Fibroblast of skin of left biceps (primary cell): ENCODE results near the gene GALNT11.
"Not testable (repeated sequence)": the region's sequence is repeated elsewhere in the genome, so short reads cannot be mapped to it uniquely, and the experiment has no call there.

ENCODE experiments used
- DNase-seq, 2 experiments: peaks; one replicate each; pipeline ENCODE4 v3.0.0-alpha.2; 2013; ENCODE audit warnings: low read depth in 2 of 2

Gene GALNT11

DNA sequence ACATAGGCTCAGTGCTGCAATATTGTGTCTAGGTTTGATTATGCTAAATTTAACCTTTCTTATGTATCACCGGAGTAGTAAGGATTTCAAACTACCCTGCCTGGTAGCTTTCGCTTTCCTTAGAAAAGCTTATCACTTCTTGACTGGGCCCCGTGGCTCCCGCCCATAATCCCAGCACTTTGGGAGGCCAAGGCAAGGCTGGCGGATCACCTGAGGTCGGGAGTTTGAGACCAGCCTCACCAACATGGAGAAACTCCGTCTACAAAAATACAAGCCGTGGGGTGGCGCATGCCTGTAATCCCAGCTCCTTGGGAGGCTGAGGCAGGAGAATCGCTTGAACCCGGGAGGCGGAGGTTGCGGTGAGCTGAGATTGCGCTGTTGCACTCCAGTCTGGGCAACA lies 49.9 kb downstream of the GALNT11 start:
- DNase-seq = not testable (repeated sequence)

DNA sequence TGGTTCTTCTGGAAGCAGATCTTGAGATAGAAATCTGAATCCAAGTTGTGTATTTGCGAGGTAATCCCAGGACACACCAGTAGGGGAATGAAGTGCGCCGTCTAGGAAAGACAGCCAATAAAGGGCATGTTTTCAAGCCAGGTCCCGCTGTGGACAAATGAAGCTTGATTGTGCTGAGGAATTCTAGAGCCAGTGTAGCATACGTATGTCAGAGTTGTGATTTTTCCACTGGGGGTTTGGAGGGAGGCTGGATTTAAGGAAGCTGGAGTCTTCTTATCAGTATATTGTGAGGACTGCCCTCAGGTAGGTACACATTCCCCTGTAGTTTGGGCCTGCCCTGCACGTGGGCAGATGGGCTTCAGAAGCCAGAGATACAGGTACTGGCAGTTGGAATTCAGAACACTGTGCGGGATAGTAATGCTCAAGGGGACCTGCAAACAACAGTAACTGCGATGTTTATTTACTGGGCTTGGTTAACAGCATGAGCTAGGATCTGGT lies 50.9 kb downstream of the GALNT11 start:
- DNase-seq = no peak

DNA sequence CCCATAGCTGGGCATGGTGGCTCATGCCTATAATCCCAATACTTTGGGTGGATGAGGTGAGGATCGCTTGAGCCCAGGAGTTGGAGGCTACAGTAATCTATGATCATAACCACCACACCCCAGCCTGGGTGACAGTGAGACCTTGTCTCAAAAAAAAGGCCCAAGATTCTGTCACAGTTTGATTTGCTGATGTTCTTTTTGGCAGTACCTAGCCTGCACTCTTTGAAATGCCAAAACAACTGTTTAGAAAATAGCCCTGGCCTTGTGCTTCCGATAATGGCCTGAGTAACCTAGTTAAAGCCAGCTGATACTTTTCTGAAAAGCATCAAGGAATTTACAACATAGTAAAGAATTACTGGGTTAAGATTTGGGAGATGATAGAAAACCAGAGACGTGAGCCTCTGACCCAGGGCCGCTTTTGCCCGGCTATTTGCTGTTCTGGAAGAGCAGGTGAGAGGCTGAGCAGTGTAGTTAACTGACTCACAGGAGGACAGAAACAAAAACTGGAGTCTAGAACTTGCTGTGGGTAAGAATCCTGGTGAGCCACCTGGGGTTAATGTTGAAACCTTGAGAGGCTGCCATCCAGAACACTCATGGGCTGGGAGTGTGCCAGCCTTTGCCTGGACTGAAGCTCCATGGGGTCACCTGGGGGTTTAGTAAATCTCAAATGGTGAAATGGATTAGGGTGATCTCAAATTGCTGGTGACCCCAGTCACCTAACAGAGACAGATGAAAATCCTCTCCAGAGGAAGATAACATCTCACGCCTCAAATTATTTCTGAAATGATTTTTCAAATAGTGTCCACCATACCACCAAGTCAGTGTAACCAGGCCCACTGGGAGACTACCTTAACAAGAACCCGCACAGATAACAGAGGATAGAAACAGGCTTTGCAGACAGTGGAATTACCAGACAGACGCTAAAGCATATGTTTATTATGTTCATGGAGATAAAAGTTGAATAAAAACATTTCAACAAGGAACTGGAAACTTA lies 51.8 kb downstream of the GALNT11 start:
- DNase-seq = no peak

DNA sequence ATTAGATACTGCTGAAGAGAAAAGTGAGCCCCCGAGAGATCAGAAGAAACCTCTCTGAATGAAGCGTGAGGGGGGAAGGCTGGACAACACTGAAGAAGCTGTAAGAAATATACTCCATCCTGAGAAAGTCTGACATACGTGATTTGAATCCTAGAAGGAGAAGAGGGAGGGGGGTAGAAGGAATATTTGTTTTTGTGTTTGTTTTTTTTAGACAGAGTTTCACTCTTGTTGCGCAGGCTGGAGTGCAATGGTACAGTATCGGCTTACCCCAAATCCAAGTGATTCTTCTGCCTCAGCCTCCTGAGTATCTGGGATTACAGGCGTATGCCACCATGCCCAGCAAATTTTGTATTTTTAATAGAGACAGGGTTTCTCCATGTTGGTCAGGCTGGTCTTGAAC lies 52.6 kb downstream of the GALNT11 start:
- no peak for DNase-seq

DNA sequence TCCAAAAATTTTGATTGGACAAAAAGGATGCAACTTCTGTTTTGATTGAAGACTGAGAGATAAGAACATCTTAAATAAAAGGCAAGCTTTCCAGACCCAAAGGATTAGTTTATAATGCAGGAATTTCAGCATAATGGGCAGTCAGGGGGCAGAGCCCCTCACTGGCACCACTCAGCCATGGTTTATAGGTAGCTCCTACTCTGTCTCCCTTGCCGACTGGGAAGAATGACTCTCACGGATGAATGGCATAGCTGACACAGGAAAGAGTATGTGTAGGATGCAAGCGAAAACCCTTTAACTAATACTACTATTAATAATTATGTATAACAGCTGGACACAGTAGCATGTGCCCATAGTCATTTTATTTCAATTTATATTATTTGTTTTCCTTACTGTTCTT lies 53.3 kb downstream of the GALNT11 start:
- DNase-seq = no peak

DNA sequence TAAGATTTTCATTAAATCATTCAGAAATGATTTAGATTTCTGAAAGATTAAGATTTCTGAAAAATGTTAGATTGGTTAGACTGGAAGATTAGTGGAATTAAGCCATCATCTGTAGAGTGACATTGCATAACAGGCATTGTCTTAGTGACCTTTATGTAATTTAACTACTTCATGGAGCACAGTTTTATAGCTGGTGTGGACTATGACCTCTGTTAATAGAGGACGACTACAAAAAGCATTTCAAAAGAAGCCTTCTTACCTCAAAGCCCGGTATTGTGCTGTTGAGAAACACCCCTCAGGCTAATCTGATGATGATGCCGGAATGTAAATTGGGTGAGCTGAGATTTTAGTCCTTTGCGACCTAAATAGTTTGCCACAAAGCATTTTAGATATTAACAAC lies 55.6 kb downstream of the GALNT11 start:
- DNase-seq = no peak

DNA sequence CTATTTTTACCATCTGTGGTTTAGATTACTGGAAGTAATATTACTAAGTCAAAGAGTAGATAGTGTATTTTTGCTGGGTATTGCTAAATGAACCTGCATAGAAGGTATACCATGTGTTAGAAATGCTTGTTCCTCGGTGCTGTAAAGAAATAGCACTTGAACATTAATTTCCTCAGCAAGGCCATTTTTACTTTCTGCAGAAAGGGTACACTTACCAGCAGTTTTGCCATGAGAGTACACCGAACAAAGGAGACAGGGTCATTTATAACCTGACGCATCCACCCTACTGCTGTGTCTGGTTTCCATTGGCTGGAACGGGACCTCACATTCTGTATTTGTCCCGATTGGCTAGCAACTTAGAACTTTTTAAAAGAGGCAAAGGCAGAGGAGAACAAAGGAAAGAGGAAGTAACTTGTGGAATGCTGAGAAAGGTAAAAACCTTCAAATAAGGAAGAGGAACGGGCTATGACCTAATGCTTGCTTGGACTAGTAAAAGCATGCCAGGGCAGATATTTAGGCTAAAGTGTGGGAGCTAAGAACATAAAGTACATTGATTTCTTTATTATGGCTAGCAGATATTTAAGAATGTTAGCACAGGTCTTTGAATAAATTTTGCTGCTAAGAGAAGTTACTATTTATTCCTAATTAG lies 56.7 kb downstream of the GALNT11 start:
- DNase-seq = not testable (repeated sequence)

DNA sequence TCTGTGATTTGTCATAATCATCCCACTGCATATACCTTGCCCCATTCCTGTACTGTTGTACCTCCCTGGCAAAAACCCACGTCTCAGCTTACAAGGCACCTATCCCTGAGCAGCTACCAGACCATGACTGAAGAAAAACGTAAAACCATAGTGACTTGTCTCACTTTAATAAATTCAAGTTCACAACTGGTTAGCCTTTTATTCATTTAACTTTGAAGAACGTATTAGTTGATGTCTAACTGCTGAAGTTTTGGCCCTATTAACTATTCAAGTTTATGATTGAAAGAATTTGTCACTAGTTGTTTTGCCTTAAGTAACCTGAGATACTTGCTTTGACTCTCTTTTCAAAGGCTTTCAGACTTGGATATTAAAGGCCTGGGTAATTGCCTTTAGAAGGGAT lies 59.7 kb downstream of the GALNT11 start:
- DNase-seq = no peak

DNA sequence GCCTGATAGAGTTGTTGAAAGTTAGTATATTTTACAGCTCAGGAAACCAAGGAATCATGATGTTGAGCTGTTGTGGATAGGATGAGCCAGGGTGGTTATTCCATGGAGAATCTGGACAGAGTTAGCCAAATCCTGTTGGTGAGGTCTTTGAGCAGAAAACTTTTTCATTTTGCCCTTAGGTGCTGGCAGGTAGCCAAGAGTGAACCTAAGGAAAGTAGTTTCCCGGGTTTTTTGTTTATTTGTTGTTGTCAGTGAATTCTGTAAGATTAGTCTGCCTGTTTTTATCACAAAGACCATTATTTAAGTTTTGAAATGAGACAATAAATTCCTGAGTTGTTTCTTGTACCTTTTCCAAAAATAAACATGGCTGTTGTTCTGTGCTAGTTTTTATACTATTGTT lies 61.0 kb downstream of the GALNT11 start:
- no peak for DNase-seq

DNA sequence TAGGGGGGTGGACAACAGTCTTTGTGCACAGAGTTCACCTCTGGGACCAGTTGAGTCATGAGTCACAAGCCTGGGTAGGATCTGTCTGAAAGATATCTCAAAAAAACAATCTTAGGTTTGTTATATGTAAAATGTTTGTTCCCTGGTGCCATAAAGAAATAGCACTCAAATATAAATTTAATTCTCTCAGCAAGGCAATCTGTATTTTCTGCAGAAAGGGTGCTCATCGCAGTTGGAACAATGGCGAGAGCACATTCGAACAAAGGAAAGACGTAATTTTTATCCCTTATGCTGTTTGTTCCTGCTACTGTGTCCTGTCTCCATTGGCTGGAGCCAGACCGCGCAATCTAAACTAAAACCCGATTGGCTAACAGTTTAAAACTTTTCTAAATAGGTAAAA lies 63.7 kb downstream of the GALNT11 start:
- DNase-seq = no peak

DNA sequence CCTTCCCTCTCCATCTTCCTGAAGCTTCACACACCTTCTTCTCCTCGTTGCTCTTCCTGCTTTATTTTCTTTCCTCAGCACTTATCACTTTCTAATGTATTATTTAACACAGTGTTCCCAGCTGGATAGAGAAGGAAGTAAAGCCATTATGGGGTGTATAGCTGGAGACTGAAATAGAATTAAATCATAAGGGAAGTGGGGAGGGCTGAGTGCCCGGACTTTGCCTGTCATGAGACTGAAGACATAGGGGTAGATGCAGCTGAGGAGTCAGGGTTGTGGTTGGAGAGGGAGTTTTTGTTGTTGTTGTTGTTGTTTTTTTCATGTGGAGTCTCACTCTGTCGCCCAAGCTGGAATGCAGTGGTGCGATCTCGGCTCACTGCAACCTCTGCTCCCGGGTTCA lies 65.3 kb downstream of the GALNT11 start:
- DNase-seq = no peak

DNA sequence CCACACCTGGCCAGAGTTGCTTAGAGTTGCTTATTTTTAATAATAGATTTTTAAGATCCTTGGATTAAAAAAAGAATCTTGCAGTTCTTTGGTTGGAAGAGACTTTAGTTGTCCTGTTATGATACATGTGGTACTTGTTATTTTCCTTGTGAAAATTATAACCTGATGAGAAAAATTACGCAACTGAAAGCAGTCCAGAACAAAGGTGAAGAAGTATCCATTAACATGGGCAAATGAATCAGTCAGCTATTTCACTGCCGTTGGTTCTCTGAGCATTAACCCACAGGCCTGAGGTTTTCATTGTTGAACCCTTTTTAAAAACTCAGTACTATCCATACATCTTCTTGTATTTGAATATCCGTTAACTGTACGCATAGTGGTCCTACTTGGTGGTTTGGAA lies 68.2 kb downstream of the GALNT11 start:
- no peak for DNase-seq

DNA sequence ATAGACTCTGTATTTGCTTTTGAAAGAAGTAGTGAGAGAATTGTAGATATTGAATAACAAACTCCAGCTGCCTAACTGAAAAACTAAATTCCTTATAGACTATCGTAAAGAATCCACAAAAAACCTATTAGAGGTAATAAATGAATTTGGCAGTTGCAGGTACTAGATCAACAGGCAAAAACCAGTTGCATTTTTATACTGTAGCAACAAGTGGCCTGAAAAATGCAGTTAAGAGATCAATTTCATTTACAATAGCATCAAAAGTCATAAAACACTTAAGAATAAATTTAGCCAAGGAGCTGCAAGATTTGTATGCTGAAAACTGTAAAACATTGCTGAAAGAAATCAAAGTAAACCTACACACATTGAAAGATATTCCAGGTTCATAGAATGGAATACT lies 70.3 kb downstream of the GALNT11 start:
- no peak for DNase-seq

DNA sequence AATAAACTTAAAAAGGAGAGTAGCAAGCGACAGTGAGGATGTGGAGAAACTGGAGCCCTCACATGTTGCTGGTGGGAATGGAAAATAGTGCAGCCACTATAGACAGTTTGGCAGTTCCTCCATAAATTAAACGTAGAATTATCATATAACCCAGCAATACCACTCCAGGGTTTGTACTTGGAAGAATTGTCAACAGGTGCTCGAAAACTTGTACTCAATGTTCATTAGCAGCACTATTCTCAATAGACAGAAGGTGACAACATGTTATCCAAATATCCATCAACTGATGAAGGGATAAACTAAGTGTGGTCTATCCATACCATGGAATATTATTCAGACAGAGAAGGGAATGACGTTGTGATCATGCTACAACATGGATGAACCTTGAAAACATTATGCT lies 71.9 kb downstream of the GALNT11 start:
- DNase-seq = no peak

DNA sequence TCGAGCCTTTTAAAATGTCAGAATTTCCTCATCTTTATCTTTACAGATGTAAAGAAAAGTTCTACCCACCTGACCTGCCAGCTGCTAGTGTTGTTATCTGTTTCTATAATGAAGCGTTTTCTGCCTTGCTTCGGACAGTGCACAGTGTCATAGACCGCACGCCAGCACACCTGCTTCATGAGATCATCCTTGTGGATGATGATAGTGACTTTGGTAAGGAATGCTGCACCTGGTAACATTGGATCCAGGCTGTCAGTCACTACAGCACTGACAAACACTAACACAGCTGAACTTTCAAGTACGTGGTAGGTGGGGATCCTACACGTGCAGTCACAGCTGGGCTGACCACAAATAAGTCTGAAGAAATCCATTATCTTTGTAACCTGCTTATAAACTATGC lies 77.6 kb downstream of the GALNT11 start:
- DNase-seq = no peak

DNA sequence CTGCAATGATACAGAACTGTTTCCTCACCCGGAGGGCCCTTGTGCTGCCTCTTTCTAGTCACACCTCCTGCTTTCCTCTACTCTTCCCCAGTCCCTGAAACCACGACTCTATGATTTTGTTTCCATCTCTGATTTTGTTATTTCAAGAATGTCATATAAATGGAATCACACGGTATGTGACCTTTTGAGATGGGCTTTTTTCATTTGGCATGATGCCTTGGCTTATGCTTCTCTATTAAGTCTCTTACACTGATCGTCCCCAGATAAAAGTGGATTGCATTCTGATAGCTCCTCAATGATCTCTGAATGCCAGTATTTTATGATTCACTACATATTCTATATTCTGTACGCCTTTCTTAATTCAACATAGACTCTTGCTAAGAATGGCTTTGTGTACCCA lies 78.2 kb downstream of the GALNT11 start:
- DNase-seq = no peak

DNA sequence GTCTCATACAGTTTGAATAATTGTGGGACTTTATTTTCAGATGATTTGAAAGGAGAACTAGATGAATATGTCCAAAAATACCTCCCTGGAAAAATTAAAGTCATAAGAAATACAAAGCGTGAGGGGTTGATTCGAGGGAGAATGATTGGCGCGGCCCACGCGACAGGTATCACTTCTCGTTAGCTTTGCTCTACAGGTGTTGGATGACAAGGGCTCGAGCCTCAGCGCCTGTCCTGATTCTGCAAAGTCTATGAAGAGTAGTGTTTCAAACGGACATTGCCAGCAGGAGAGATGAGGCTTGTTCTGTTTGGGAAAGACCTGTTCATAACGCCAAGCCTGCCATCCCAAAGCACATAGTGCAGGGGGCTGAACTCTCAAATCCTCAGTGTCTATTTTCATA lies 79.7 kb downstream of the GALNT11 start:
- DNase-seq = no peak

DNA sequence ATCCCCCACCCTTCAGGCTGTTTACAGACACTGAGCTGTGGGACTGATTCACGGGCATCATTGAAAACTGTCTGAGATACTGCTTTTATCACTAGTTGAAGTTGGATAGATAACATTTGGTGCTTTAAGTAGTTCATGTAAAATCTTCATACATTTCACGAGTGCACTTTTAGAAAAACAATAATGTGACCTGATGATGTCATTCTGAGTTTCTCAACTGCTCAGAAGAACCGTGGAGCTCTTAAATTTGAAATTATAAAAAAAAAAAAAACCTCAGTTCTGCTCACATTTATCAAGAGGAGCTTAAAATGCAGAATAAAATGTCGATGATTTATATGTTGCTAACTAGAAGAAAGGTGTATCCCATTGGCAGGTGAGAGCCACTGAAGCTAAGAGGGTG lies 81.5 kb downstream of the GALNT11 start:
- no peak for DNase-seq

DNA sequence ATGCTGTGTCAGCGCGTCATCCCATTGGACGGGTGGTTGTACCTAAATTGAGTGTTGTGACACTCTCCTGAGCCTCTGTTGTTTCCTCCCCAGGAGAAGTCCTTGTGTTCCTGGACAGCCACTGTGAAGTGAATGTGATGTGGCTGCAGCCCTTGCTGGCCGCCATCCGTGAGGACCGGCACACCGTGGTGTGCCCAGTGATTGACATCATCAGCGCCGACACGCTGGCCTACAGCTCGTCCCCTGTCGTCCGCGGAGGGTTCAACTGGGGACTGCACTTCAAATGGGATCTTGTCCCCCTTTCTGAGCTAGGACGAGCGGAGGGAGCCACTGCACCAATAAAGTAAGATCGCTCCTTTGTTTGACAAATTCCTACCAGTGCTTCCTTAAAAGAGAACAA lies 82.5 kb downstream of the GALNT11 start:
- DNase-seq = no peak

DNA sequence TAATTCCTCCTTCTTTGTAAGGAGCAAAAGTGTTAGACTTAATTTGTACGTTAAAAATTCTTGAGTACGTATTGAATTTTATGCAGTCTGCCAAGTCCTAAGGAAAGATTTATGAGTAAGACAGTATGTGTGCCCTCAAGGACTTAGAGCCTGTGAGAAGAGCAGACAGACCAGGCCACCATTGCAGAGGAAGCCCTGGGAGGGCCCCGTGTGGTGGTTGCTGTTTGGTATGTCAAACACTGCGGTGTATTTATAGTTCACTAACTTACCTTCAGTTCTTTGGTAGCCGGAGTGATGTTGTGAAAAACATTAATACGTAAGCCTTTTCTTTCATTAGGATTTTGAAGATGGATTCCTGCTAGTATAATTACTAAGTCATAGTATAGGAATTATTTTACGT lies 82.9 kb downstream of the GALNT11 start:
- DNase-seq = no peak

DNA sequence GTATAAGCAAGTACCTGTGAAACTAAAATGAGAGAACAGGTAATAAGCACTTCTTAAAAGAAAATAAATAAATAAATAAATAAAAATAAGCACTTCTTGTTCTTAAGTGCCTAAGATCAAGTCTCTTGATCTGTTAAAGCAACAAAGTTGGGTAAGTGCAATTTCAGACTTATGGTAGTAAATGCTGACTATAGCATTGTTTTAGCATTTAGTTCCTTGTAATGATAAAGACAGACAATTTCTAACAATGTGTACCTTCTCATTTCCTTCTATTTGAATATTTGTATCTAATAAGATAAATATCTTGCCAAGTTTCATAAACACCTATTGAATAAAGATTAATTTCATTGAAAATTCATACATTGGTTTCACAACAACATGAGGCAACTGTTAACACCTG lies 87.4 kb downstream of the GALNT11 start:
- no peak for DNase-seq

DNA sequence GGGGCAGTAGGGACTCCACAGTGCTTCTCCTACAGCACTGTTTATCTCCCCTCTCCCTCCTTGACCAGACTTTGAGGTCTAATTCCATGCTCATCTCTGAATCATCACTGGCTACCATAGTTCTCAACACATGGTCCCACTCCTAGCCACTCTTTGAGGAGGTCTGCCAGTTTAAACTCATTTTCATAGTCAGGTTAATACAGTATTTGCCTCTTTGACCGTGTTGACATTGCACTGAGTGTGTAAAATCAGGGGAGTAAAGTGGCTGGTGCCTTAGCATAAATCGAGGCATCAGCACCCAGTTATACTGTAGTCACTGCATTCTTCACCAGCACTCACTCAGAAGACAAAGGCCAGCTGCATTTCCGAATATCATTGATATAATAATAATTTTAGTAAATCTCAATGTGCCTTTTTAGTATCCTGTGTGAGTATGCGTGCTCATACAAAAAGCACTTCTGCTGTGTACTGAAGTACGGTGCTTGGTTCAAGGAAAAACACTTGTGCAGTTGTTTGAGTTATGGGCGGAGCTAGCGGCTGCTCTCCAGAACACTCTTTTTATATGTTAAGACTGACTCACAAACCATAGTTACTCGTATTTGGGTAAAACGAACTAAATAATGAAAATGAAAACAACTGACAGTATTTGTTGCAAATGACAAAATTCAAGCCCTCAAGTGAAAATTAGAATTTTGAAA lies 89.7 kb downstream of the GALNT11 start:
- DNase-seq = no peak
